Body of pancreas (tissue), 4 donors: ENCODE data around the gene EDARADD. TPM values are rescaled to one million over a fixed set of nuclear protein-coding genes. Genes with fewer than 3 reads are reported as not detected.

Source experiments
- ATAC-seq: fragments of 150-250 bp; one replicate; pipeline ENCODE4 v1.9.1; 2016
- DNase-seq, 4 donors: peaks; one replicate each; pipeline ENCODE4 v3.0.0-alpha.2; 2019
- H3K27ac ChIP-seq, 4 donors: fragments of 200-600 bp; sonication (generic); 1 replicate in 3 of 4; 2 replicates in 1 of 4; pipeline versions ENCODE4 v1.5.1 to v1.6.1; 2016 to 2019; ENCODE audit warnings: mild to moderate bottlenecking in 1 of 4, mixed read lengths in 1 of 4, moderate library complexity in 1 of 4
- H3K27me3 ChIP-seq, 2 donors: fragments of 200-600 bp; sonication (generic); one replicate each; pipeline ENCODE4 v1.6.0; 2016; ENCODE audit warnings: mild to moderate bottlenecking in 1 of 2
- H3K36me3 ChIP-seq, 2 donors: fragments of 200-600 bp; sonication (generic); replicated peaks in 1 of 2; 2 replicates each; pipeline ENCODE4 v1.5.1; 2016; ENCODE audit warnings: low read depth in 2 of 2; ENCODE audit not compliant: insufficient read depth in 1 of 2
- H3K4me1 ChIP-seq: fragments of 200-600 bp; sonication (generic); one replicate; pipeline ENCODE4 v1.6.0; 2016
- H3K4me3 ChIP-seq, 2 donors: fragments of 200-600 bp; sonication (generic); 1 replicate in 1 of 2; 2 replicates in 1 of 2; pipeline ENCODE4 v1.5.1; 2016 to 2019
- H3K9me3 ChIP-seq, 3 donors: fragments of 200-600 bp; sonication (generic); 1 replicate in 2 of 3; 2 replicates in 1 of 3; pipeline ENCODE4 v1.5.1; 2016
- POLR2A ChIP-seq, 3 donors: fragments of 450-650 bp; IDR thresholded peaks; one replicate each; pipeline ENCODE4 v1.6.1; 2016; ENCODE audit warnings: antibody characterized with exemption in 3 of 3, mild to moderate bottlenecking in 2 of 3
- WGBS, 2 donors: methylation state at CpG; one replicate each; pipeline ENCODE4 v1.1.5; 2017; 5-methylcytosine and 5-hydroxymethylcytosine counted together
- intact Hi-C: fragments of 100-400 bp; cut with DNase I; formaldehyde crosslinking; loops from one replicate; pipeline ENCODE4 v1.15.1; 2023
- total RNA-seq, 2 donors: library from RNA; depleted of rRNA; stranded (reverse); fragments of >200 nt; gene quantifications; one replicate each; pipeline ENCODE4 v1.1.0, GENCODE V29; 2016
- TF ChIP-seq, protein P1 (sequence below), 7 experiments: fragments of 450-650 bp in 4 of 7; fragments of 200-600 bp in 3 of 7; sonication (generic) in 3 of 7; IDR thresholded peaks; one replicate each; pipeline ENCODE4 v1.5.1; 2016 to 2019; ENCODE audit warnings: antibody characterized with exemption in 7 of 7

Gene EDARADD
- total RNA-seq, 2 donors from 2014 or later: 2.9 to 8.9 TPM

DNA sequence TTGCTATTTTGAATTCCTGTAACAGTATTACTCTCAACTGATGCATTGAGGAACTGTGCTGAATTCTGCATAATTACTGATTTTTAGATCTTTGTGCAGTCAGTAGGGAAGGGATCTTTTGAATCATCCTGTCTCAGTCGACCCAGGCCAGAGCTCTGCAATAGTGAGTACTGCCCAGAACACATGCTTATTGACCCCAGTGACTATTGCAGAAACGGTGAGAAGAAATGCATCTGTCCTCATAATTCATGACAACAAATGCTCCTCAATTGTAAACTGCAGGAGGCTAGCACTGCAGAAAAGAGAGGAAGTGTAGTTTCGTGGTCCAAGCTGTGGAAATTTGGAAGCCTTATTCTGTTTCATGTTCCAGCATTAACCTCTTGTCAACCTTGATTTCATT, 19.6 kb downstream of the EDARADD start:
- Histone ChIP-seq H3K27ac (no peak overlapping the region), H3K4me1 (peaks cover 6% of the 10 kb centered on the region), H3K27me3 (no peaks in the 10 kb centered on the region), H3K36me3 (no peaks in the 10 kb centered on the region), H3K4me3 (no peak overlapping the region), H3K9me3 (no peaks in the 10 kb centered on the region)
- DNase-seq (no peak), ATAC-seq (no peak)
- intact Hi-C loops: no loop called here
- no peak for TF ChIP-seq POLR2A (IDR thresholded peaks at IDR 0.05)
- TF ChIP-seq, protein P1, sequence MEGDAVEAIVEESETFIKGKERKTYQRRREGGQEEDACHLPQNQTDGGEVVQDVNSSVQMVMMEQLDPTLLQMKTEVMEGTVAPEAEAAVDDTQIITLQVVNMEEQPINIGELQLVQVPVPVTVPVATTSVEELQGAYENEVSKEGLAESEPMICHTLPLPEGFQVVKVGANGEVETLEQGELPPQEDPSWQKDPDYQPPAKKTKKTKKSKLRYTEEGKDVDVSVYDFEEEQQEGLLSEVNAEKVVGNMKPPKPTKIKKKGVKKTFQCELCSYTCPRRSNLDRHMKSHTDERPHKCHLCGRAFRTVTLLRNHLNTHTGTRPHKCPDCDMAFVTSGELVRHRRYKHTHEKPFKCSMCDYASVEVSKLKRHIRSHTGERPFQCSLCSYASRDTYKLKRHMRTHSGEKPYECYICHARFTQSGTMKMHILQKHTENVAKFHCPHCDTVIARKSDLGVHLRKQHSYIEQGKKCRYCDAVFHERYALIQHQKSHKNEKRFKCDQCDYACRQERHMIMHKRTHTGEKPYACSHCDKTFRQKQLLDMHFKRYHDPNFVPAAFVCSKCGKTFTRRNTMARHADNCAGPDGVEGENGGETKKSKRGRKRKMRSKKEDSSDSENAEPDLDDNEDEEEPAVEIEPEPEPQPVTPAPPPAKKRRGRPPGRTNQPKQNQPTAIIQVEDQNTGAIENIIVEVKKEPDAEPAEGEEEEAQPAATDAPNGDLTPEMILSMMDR (IDR thresholded peaks at IDR 0.05): no peak
- 14 to 16% methylated on average over 3 of the region's 3 CpGs for WGBS, 2 donors

DNA sequence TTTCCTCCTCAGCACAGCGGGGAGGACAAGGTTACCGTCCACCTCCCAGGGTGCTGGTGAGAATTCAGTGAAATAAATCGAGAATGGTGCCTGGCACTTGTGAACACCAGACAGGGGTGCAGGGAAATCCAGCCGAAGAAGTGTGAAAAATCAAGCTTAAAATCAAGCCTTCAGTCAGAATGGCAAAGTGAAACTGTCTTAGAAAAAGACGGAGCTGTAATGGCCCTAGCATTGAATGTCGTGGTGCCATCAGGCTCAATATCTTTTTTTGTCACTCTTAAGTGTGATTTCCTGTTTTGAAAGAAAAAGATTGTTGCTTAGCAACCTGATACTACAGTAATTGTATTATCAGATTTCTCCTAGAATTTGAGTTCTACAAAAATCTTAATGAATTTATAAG, 22.1 kb downstream of the EDARADD start:
- peaks cover 6% of the 10 kb centered on the region for H3K4me1 ChIP-seq
- no peaks in the 10 kb centered on the region for H3K36me3 ChIP-seq
- 80 to 85% methylated on average over 6 of the region's 6 CpGs for WGBS, 2 donors
- no peak for ATAC-seq
- intact Hi-C loops: no loop called here
- no peaks in the 10 kb centered on the region for H3K27me3 ChIP-seq
- no peaks in the 10 kb centered on the region for H3K9me3 ChIP-seq
- no peak for TF ChIP-seq POLR2A (IDR thresholded peaks at IDR 0.05)
- TF ChIP-seq, protein P1 (IDR thresholded peaks at IDR 0.05): no peak
- no peak overlapping the region for H3K27ac ChIP-seq
- DNase-seq: no peak
- H3K4me3 ChIP-seq: no peak overlapping the region

DNA sequence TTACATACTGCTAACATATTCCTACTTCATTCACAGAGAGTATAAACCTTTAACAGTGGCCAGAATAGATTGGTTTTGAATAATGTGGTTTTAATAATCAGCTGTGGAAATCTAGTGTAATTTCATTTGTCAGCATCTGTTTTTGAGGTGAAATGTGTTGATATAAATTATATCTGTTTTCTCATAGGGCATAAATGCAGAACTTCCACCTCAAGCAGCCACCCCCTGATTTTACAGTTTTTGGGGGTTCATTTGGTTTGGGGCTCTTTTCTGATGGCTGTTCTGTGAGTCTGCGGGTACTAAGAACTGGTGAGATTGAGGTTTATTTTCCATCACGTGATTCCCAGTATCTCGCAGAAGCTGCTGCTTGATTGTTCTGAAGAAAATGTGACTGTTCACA, 23.2 kb downstream of the EDARADD start:
- WGBS, 2 donors: 91 to 96% methylated on average over 3 of the region's 3 CpGs
- ATAC-seq: no peak

DNA sequence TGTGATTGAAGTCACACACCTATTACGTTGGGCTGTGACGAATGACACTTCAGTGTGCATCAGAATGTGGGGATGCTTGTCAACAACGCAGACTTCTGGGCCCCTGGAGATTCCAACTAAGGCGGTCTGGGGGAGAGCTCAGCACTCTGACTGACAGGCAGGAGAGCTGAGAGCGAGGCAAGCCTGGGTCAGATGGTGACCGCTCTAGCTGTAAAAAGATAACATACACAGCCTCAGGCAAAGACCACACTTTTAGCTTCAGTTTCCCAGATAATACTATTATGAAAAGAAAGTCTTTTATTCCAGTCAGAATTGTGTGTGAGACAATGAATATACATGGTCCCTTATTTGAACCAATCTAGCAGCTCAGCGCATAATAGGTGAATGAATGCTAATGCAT, 25.4 kb downstream of the EDARADD start:
- Histone ChIP-seq H3K9me3 (no peaks in the 10 kb centered on the region), H3K4me1 (no peaks in the 10 kb centered on the region), H3K4me3 (no peak overlapping the region), H3K36me3 (no peaks in the 10 kb centered on the region), H3K27me3 (no peaks in the 10 kb centered on the region), H3K27ac (no peak overlapping the region)
- TF ChIP-seq POLR2A (IDR thresholded peaks at IDR 0.05): no peak
- TF ChIP-seq, protein P1 (IDR thresholded peaks at IDR 0.05): no peak
- WGBS, 2 donors: 94 to 95% methylated on average over 7 of the region's 7 CpGs
- intact Hi-C loops: no loop called here
- no peak for ATAC-seq
- DNase-seq: no peak

More for the DNA sequence above, 23.2 kb downstream of the EDARADD start:
- H3K4me1 ChIP-seq: peaks cover 6% of the 10 kb centered on the region
- H3K27me3 ChIP-seq: no peaks in the 10 kb centered on the region
- no peak overlapping the region for H3K27ac ChIP-seq
- H3K36me3 ChIP-seq: no peaks in the 10 kb centered on the region
- no peaks in the 10 kb centered on the region for H3K9me3 ChIP-seq
- no peak for TF ChIP-seq POLR2A (IDR thresholded peaks at IDR 0.05)
- TF ChIP-seq, protein P1 (IDR thresholded peaks at IDR 0.05): no peak
- no peak overlapping the region for H3K4me3 ChIP-seq
- DNase-seq: no peak
- intact Hi-C loops: no loop called here

DNA sequence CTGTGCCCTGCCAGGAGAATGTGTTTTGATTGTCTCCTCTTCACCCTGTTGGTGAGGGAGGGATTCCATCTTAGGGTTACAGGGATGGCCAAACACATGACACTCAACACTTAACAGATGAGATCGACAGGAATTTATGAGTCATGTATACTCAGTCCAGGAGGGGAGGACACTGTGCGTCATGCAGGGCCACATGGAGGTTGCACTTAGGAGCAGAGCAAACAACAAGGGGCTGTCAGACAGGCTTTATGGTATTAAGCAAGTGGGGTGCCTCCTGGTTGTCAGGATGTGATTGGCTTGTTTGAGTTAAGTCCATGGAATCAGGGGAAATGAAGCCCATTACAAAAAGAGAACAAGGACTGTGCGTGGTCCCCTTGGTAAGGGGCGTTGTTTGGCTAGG, 26.9 kb downstream of the EDARADD start:
- intact Hi-C loops: no loop called here
- Histone ChIP-seq H3K27me3 (no peaks in the 10 kb centered on the region), H3K9me3 (no peaks in the 10 kb centered on the region), H3K4me1 (no peaks in the 10 kb centered on the region), H3K36me3 (no peaks in the 10 kb centered on the region), H3K4me3 (no peak overlapping the region), H3K27ac (no peak overlapping the region)
- ATAC-seq: no peak
- TF ChIP-seq, protein P1 (IDR thresholded peaks at IDR 0.05): no peak
- no peak for TF ChIP-seq POLR2A (IDR thresholded peaks at IDR 0.05)
- WGBS, 2 donors: 82 to 94% methylated on average over 2 to 4 of the region's 4 CpGs
- no peak for DNase-seq
